HG02943 (cell line): ENCODE data around the gene FAM20A.

Experiments
- ATAC-seq: cut with Tn5 transposase; IDR thresholded peaks from one replicate; pipeline ENCODE4 v1.9.1; 2021; ENCODE audit warnings: mild to moderate bottlenecking, low read depth, moderate library complexity; ENCODE audit not compliant: unreplicated experiment

The FAM20A gene

GRCh38 chr17:68600931-68601564, at the start of gene FAM20A:
TSS of gene FAM20A (minus strand) at chr17:68601367. CDS start at chr17:68600666, 701 bp downstream.
- no peak for ATAC-seq

DNA sequence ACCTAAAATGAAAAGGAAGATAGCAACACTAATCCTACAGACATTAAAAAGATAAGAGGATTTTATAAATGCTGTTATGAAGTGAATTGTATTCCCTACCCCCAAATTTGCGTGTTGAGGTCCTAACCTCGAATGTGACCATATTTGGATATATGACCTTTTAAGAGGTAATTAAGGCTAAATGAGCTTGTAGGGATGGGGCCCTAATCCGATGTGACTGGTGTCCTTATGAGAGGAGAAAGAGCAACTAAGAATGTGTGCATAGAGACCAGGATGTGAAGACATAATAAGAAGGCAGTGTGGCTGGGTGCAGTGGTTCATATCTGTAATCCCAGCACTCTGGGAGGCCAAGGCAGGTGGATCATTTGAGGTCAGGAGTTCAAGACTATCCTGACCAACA, 48.2 kb upstream of the FAM20A start:
- ATAC-seq: no peak

DNA sequence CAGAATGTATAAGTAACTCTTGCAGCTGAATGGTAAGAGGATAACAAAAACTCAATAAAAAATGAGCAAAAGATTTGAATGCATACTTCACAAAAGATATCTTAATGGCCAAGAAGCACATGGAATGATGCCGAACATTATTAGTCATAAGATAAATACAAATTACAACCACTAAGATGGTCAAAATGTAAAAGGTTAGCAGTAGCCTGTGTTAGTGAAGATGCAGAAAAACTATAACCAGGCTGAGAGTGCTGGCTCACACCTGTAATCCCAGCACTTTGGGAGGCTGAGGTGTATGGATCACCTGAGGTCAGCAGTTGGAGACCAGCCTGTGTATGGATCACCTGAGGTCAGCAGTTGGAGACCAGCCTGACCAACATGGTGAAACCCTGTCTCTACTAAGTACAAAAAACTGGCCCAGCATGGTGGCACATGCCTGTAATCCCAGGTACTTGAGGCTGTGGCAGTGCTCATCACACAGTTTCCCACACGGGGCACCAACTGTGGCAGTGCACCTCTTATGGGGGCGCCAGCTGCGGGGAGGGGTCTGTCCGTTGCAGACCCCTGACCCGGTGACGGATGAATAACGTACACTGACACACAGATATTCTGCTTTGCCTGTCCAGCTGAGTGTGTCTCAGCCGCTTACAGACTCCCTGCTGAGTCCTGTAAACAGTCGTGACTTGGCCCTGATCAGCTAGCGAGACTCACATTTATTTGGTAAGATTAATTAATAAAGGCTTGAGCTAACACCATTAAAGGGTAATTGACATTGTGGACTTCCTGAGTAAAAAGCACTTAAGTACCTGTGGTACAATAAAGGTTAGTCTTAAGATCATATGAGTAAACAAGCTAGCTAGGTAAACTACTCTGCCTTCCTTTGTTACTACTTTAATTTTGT, 45.7 kb upstream of the FAM20A start:
- ATAC-seq: no peak

- ATAC-seq: no peak
These were observed 40.9 kb upstream of the FAM20A start for GRCh38 chr17:68642118-68642412.

DNA sequence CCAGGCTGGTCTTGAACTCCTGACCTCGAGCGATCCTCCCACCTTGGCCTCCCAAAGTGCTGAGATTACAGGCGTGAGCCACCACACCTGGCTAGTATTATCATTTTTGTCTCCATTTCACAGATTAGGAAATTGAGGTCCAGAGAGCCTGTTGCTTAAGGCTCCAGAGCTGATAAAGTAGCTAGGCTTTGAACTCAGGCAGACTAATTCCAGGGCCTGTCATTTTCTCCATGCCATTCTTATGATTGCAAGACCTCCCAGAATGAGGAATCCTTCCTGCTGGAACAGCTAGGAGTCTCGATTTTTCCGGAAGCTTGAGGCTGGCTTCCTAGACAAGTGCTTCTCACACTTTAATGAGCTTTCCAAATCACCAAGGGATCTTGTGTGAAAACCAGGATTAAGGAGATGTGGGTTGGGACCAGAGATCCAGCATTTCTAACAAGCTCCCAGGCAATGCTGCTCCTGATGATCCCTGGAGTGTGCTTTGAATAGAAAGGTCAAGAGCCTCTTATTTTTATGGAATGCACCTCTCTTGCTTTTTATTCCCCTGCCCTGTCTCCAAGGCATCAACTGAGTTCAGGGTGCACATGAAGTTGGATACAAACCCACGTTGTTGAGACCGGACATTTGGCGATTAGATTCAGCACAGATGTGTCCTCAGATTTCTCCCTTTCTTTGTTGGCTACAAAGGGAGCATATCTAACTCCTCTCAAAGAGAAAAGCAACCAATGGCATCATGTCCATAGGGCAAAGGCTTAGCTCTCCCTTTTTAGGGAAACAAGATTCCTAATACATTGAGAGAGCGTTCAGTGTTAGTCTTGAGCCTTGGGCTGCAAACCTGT, 40.3 kb upstream of the FAM20A start:
- no peak for ATAC-seq

DNA sequence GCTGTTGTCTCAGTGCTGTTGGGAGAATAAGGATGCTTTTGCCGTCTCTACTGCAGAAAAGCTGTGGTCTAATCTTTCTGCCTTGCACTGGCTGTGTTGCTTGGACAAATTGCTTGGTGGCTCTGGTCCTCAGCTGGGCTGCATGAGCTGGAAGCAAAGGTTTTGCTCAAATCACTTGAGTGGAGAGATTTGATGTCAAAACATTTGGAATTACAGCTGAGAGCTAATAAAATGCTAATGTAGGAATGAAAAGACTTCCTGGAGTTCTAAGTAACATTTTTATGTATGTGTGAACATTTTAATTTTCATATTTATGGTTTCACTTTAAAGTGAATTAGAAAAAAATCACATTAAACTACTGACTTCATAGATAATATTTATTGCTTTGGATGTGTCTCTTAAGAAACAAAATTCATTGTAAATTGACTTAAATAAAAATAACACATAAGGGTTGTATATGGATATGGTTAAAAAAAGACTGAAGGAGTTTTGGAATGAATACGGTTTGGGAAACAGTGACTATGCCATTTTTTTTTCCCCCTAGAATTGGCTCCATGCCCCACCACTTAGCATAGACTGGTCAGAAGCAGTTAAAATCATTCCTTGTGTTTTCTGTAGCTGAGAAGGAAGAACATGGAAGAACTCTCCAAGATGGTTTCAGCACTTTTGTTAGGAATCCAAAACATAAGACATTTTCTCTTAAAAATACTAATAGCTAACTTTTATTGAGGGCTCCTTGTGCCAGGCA, 39.2 kb upstream of the FAM20A start:
- ATAC-seq: no peak

- ATAC-seq: no peak
These were observed 33.2 kb upstream of the FAM20A start for GRCh38 chr17:68634345-68634876.

DNA sequence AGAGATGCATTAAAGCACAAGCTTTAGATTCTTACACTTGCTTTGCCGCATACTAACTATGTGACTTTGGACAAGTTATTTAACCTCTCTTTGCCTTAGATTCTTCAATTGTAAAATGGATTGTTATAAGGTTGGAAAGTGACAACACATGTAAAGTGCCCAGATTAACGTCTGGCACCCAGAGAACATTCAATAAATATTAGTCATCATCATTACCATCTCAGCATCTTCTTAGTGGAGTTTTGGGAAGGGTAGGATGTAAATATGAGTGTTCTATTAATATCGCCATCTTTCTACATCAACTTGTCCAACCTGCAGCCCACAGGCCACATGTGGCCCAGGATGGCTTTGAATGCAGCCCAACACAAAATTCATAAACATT, 27.4 kb upstream of the FAM20A start:
- ATAC-seq: no peak

- no peak for ATAC-seq
These were observed 26.9 kb upstream of the FAM20A start for GRCh38 chr17:68627956-68628575.

DNA sequence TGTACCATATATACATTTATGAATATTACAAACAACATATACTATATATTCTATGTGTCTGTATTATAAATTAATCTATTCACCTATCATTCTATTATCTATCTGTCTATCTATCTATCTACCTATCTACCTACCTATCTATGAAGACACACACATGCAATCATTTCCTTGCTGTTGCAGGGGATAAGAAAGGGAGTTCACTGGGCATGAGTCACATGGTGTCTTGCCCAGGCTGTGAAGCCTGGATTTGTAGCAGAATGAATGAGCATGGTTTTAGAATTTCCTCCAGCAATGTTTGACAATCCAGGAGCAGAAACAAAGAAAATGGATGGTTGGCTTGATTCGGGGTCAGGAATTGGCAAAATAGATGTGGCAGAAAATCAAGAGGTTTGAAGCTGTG, 23.2 kb upstream of the FAM20A start:
- no peak for ATAC-seq

DNA sequence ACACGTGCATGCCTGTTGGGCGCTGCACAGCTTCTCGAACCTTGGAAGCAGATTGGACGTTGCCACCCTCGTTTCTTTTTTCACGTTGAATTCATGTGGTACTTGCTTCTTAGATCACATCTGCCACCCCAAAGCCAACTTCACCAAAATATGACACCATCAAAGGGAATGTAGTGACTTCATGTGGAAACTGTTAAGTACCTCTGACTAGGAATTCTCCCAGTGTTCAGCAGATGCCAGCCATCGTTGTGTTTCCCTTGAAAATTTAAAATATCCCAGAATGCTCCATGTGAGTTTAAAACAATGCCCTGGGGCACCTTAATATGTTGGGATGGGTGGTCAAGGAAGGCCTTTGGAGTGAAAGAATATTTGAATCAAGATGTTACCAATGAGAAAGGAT, 22.6 kb upstream of the FAM20A start:
- no peak for ATAC-seq

DNA sequence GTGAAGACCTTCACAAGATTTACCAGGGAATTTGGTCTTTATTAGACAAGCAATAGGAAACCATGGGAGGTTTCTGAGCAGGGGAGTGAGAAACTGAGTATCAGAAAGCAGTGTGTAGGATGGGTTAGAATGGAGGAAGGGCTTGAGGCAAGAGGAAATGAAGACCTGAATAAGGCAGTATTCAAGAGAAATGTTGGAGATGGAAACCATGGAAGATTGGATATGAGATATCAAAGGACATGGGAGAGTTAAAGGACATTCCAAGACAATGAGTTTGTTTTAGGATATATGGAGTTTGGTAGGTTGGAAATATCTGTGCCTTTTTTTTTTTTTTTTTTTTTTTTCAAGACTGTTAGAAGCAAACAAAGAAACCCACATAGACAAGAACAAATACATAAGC, 21.3 kb upstream of the FAM20A start:
- ATAC-seq: no peak

DNA sequence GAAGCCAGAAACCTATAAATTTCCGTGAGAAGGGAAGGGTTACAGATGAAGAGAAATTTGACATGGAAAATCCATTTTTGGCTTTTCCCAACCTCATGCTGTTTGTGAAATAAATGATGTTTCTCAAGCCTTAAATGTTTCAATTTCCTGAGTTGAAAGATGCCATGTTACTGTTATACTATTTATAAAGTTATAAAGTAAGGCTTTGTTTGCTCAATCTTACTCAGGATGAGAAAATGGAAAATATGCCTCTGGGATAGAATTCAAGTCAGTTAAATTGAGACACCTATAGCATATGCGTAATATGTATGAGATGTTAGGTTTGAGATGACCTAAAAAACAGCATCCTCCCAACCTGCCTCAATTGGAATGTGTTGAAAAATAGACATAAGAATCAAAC, 19.9 kb upstream of the FAM20A start:
- ATAC-seq: no peak

GRCh38 chr17:68616334-68616733, 15.2 kb upstream of the FAM20A start:
- ATAC-seq: no peak

DNA sequence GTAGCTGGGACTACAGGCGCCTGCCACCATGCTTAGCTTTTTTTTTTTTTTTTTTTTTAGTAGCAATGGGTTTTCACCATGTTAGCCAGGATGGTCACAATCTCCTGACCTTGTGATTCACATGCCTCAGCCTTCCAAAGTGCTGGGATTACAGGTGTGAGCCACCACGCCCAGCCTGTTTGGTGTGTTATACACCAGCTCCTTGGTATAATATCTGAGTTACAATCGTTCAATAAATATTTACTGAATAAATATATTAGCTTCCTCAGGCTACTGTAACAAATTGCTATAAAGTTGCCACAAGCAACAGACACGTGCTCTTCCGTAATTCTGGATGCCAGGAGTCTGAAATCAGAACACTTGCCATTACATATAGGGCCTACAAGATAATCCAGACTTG, 13.6 kb upstream of the FAM20A start:
- no peak for ATAC-seq

DNA sequence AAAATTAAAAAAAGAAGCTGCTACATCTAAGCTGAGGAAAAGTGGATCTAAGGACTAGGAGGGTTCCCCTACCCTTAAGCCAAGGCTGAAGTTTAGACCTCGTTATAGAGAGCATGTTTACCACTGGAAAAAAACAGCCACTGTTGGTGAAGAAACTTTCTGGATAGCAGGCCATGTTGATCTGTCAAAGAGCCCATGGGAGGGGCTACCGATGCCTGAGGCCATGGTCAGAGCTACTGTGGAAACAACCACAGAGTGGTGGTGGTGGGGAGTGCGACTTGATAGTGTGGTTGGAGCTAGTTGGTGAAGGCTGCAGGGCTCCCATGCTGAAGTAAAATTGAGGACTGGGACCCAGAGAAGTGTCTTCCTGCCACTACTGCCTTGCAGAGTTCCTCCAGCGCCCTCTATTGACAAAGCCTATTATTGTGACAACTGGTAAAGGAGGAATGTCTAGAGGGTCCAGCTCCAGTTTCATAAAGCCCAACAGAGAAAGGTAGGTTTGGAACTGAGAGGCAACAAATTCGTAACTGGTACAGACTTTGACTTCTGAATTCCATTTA, 12.7 kb upstream of the FAM20A start:
- ATAC-seq: no peak

DNA sequence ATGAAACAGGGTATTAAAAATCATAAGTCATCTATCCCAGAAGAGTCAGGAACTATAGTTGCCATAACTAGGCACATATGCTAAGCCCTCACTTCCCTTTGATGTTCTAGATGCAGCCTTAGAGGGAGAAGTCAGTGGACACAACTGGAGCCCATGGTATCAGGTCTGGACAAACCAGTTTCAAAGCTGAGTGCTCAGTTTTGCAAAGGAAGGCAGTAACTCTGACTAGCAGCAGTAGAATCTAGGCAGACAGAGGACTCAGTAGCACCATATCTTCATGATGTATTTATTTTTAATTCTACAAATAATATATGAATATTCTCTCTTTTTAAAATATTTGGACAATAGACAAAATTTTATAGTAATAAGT, 11.7 kb upstream of the FAM20A start:
- no peak for ATAC-seq

DNA sequence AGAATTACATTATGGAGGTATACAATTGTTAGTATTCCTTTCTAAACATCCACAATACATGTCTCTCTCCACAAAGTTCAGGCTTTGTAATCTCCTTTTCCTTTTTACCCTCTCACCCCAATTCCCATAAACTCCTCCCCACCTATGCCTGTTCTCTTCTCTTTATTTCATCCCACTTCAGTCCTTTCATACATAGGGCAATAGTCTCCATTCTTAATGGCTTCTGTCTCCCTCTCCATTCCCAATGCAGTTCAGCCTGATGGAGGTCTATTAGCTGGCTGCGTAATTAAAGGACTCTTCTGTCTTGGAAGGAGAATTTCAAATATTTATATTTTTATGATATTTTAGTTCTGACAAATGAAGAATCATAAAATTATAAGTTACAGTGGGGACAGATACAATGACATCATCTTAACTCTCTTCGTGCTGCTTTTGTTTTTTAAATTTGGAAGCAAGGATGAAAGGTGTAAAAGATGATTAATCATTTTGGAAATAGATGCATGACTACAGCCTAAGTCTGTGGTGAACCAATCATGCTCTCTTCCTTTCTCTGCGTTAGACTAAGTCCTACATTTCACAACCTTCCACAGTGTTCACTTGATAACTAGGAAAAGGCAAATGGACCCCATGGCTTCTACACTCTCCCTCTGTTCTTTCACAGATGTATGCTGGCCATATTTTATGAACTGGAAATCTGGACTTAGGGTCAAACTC, 11.2 kb upstream of the FAM20A start:
- ATAC-seq: no peak
